ENCODE results near the gene FYN.

Gene FYN

GRCh38 chr6:111614833-111615582, 258.2 kb downstream of the FYN start:
- no peak for DNase-seq

DNA sequence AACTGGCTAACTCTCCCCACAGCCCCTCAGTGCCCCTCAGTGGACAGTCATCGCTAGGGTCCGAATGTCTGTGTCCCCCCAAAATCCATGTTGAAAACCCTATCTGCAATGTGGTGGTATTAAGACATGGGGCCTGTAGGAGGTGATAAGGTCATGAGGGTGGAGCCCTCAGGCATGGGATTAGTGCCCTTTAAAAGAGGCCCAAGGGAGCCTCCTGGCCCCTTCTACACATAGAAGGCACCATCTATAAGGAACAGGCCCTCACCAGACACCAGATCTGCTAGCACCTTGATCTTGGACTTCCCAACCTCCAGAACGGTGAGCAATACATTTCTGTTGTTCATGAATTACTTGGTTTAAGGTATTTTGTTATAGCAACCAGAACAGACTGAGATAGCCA, 260.9 kb downstream of the FYN start:
- no peak for DNase-seq

- DNase-seq: no peak
These were observed 262.6 kb downstream of the FYN start for GRCh38 chr6:111610548-111611172.

Measured in activated gamma-delta T cell treated with Interleukin-2 at 50 U/mL for 16 hours (primary cell).